Heart left ventricle (tissue), 16 donors: ENCODE results near the gene TACC2. TPM values are rescaled to one million over a fixed set of nuclear protein-coding genes. Genes with fewer than 3 reads are reported as not detected.
A peak's percentile ranks its signal among the peaks of the same experiment; 100 is the strongest.

ENCODE experiments used
- ATAC-seq, 4 donors: fragments of 200-7000 bp; cut with Tn5 transposase; one replicate each; pipeline ENCODE4 v1.9.1; 2020 to 2022; ENCODE audit warnings: moderate library complexity in 4 of 4, mild to moderate bottlenecking in 3 of 4, moderate number of reproducible peaks in 1 of 4
- DNase-seq, 5 donors: peaks; one replicate each; pipeline ENCODE4 v3.0.0-alpha.2; 2020
- H3K27ac ChIP-seq, 12 donors: fragments of 200-600 bp; sonication (generic) in 4 of 12; one replicate each; pipeline versions ENCODE4 v1.5.0 to v1.8.0; 2016 to 2022; ENCODE audit warnings: mild to moderate bottlenecking in 2 of 12
- H3K27me3 ChIP-seq, 9 donors: fragments of 200-600 bp; sonication (generic) in 2 of 9; one replicate each; pipeline versions ENCODE4 v1.5.1 to v1.8.0; 2016 to 2022; ENCODE audit warnings: mild to moderate bottlenecking in 3 of 9
- H3K36me3 ChIP-seq, 9 donors: fragments of 200-600 bp; sonication (generic) in 2 of 9; one replicate each; pipeline versions ENCODE4 v1.5.0 to v1.8.0; 2018 to 2022; ENCODE audit warnings: mild to moderate bottlenecking in 2 of 9
- H3K4me1 ChIP-seq, 12 donors: fragments of 200-600 bp; sonication (generic) in 4 of 12; one replicate each; pipeline versions ENCODE4 v1.5.0 to v1.8.0; 2016 to 2022; ENCODE audit warnings: mild to moderate bottlenecking in 3 of 12
- H3K4me3 ChIP-seq, 12 donors: fragments of 200-600 bp; sonication (generic) in 4 of 12; one replicate each; pipeline versions ENCODE4 v1.5.0 to v1.8.0; 2017 to 2022; ENCODE audit warnings: mild to moderate bottlenecking in 9 of 12, moderate library complexity in 4 of 12
- H3K9me3 ChIP-seq, 12 donors: fragments of 200-600 bp; sonication (generic) in 4 of 12; one replicate each; pipeline versions ENCODE4 v1.5.0 to v1.8.0; 2016 to 2022; ENCODE audit warnings: mild to moderate bottlenecking in 1 of 12
- CTCF ChIP-seq, 12 donors: fragments of 200-600 bp; sonication (generic) in 4 of 12; IDR thresholded peaks; one replicate each; pipeline versions ENCODE4 v1.5.0 to v1.8.0; 2018 to 2022; ENCODE audit warnings: antibody characterized with exemption in 12 of 12, mild to moderate bottlenecking in 5 of 12
- POLR2A ChIP-seq, 2 donors: fragments of 450-650 bp; IDR thresholded peaks; one replicate each; pipeline ENCODE4 v1.6.1; 2017; ENCODE audit warnings: antibody characterized with exemption in 2 of 2, mild to moderate bottlenecking in 2 of 2, moderate library complexity in 2 of 2
- WGBS, 4 donors: extraction: QIAGEN DNeasy Blood & Tissue Kit in 2 of 4; methylation state at CpG; one replicate each; pipeline versions ENCODE4 v1.1.5 to v1.1.7; 2013 to 2018; 5-methylcytosine and 5-hydroxymethylcytosine counted together
- intact Hi-C, 10 donors: fragments of 100-400 bp; cut with DNase I; formaldehyde crosslinking; loops; one replicate each; pipeline versions ENCODE4 v1.11.1 to v1.14.2; 2022
- polyA plus RNA-seq, 2 donors: library from polyadenylated mRNA; stranded (reverse); fragments of 200-250 nt; gene quantifications; one replicate each; pipeline ENCODE4 v1.2.3, GENCODE V29; 2013
- total RNA-seq, 9 donors: library from RNA; depleted of rRNA in 2 of 9; stranded (reverse); fragments of >200 nt in 2 of 9; fragmentation: NEBNext Ultra II Directional in 3 of 9; extraction: Animal tissue kit (Norgen Biotek cat#: 25700) in 3 of 9; gene quantifications; one replicate each; pipeline versions ENCODE4 v1.1.0 to v1.2.4, GENCODE V29; 2016 to 2023
- donor health status: ischemic (EF 13 %, LVEDD 7.1; RV severe dilation, severe dysfunction).
- donor health status: healthy with polysubstance abuse.
- donor health status: DM: no; HTN: yes; CAD: no.
- donor health status: DM: no; HTN: no; CAD: no.
- donor health status: ischemic (EF 25% LVEDD 6.9; RV normal size, moderate dysfunction).
- donor health status: ischemic (EF 25% LVEDD 5.7; RV mildly dilated, moderate dysfunction).
- donor health status: healthy.
- donor health status: DM: yes; HTN: yes; CAD: no.
- donor health status: ischemic (EF 35%, LVEDD 5.7; RV mildly dilated, moderate dysfunction).
- donor health status: nonischemic (EF 11% LVEDD 7.7; RV severe dilation, severe dysfunction).
- donor health status: DM: yes; HTN: yes; CAD: no.
- donor health status: PGD.
- donor health status: ischemic (EF 29% LVEDD 5.4; RV normal size, mild dysfunction).
- donor health status: nonischemic (EF 23%, LVEDD 6.1; RV moderate dilation, normal function).

The TACC2 gene
- total and polyA plus RNA-seq, 11 donors = 96.7 to 456 (median 294) TPM

DNA sequence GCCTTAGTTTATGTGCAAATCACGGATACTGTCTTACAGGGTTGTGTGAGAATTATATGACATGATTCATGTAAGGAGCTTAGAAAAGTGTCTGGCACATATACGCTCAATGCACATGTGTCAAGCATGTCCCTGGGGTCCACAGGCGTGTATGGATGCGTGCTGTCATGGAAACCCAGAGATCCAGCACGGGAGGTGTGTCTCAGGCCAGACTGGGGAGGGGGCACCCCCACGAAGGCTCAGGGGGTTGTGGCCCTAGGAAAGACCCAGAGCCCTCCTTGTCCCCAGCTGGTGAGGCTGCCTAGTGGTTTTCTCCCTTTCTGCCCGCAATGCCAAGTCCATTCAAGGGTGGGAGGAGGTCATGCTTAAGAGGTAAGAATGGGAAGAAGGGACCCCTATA is 291.2 kb downstream of the TACC2 start:
- H3K36me3 ChIP-seq = peaks cover 0 to 4% (median 0%) of the 10 kb centered on the region in 9 donors

DNA sequence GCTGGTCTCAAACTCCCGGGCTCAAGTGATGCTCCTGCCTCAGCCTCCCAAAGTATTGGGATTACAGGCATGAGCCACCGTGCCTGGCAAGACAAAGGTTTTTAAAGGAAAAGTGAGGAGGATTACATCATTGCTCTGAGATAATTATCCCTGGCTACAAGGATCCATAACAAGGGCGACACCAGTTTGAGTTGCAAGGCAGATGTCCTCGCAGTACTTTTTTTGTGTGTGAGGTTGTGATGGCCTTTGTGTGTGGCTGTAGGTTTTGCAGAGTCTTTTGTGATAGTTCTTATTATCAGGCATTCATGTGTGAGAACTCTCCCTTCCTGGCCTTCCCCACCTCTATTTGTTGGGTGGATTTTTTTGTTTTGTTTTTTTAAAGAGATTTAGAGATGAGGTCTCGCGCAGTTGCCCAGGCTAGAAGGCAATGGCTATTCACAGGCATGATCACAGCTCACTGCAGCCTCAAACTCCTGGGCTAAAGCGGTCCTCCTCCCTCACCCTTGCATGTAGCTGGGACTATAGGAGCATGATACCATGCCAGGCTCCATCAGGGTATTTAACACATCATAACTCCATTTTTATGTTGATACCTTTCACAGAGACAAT is 292.2 kb downstream of the TACC2 start:
- no peaks in the 10 kb centered on the region for H3K9me3 ChIP-seq
- no peak overlapping the region for H3K4me3 ChIP-seq
- no peak overlapping the region for H3K27ac ChIP-seq
- intact Hi-C loops = loop anchor here in 2 of 10 donors (10.0 kb wide), 3 partner anchors 414 to 1274 kb away; partner anchors contain the start of gene C10orf120 (in 1 of the 2)
- peaks cover 0 to 2% (median 0%) of the 10 kb centered on the region in 9 donors for H3K27me3 ChIP-seq
- TF ChIP-seq POLR2A (IDR thresholded peaks at IDR 0.05) (no peak), CTCF (IDR thresholded peaks at IDR 0.05) (no peak)
- H3K36me3 ChIP-seq = no peaks in the 10 kb centered on the region
- ATAC-seq (no peak), DNase-seq (no peak)
- 85 to 93% (median 92%) methylated on average over 7 of the region's 7 CpGs for WGBS, 4 donors
- H3K4me1 ChIP-seq = peaks cover 0 to 14% (median 0%) of the 10 kb centered on the region in 12 donors

More for the DNA sequence above, 291.2 kb downstream of the TACC2 start:
- Histone ChIP-seq H3K4me3 (no peak overlapping the region), H3K4me1 (peaks cover 0 to 13% (median 0%) of the 10 kb centered on the region in 12 donors), H3K9me3 (no peaks in the 10 kb centered on the region), H3K27ac (no peak overlapping the region), H3K27me3 (peaks cover 0 to 2% (median 0%) of the 10 kb centered on the region in 9 donors)
- intact Hi-C loops = loop anchor here in 2 of 10 donors (10.0 kb wide), 3 partner anchors 415 to 1275 kb away; partner anchors contain the start of gene C10orf120 (in 1 of the 2)
- TF ChIP-seq CTCF (IDR thresholded peaks at IDR 0.05) = no peak
- TF ChIP-seq POLR2A (IDR thresholded peaks at IDR 0.05) = no peak
- 74 to 81% (median 78%) methylated on average over 7 of the region's 7 CpGs for WGBS, 4 donors
- no peak for DNase-seq
- no peak for ATAC-seq

GRCh38 chr10:122281751-122282150 is 292.8 kb downstream of the TACC2 start:
- ATAC-seq (no peak), DNase-seq (no peak)
- TF ChIP-seq POLR2A (IDR thresholded peaks at IDR 0.05) (no peak), CTCF (IDR thresholded peaks at IDR 0.05) (no peak)
- WGBS, 4 donors = 74 to 83% (median 76%) methylated on average over 8 of the region's 8 CpGs
- Histone ChIP-seq H3K27ac (no peak overlapping the region), H3K36me3 (no peaks in the 10 kb centered on the region), H3K27me3 (peaks cover 0 to 2% (median 0%) of the 10 kb centered on the region in 9 donors), H3K4me1 (peaks cover 0 to 20% (median 2%) of the 10 kb centered on the region in 12 donors), H3K9me3 (no peaks in the 10 kb centered on the region), H3K4me3 (no peak overlapping the region)
- intact Hi-C loops = loop anchor here in 2 of 10 donors (10.0 kb wide), 3 partner anchors 413 to 1273 kb away; partner anchors contain the start of gene C10orf120 (in 1 of the 2)

DNA sequence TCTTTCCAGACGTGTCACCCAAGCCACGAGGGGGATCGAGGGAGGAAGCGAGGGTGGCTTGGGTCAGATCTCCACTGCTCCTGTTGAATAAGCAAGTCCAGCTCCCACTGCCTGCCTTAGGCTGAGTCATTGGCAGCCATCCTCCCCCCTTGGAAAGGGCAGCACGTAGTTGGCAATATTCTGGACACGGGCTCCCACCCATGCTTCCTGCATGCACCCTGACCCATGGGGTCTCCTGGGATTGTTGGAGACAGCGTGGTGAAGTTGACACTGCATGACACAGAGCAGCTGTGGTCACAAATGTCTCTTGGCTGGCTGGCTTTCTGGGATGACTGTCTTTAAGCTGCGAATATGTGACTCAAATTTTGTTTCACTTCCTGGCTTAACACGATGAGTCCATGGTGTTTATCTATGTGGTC is 293.3 kb downstream of the TACC2 start:
- H3K27me3 ChIP-seq = peaks cover 0 to 2% (median 0%) of the 10 kb centered on the region in 9 donors
- no peak overlapping the region for H3K4me3 ChIP-seq
- H3K27ac ChIP-seq = peak overlapping the region in 1 of 12 donors; percentile 9
- no peaks in the 10 kb centered on the region for H3K9me3 ChIP-seq
- ATAC-seq (peak in 2 of 4 donors; percentile 6 to 18), DNase-seq (peak in 3 of 5 donors; percentile 36 to 62 (median 60))
- TF ChIP-seq POLR2A (IDR thresholded peaks at IDR 0.05) (no peak), CTCF (IDR thresholded peaks at IDR 0.05) (no peak)
- intact Hi-C loops = loop anchor here in 2 of 10 donors (10.0 kb wide), 3 partner anchors 413 to 1273 kb away; partner anchors contain the start of gene C10orf120 (in 1 of the 2)
- H3K36me3 ChIP-seq = no peaks in the 10 kb centered on the region
- H3K4me1 ChIP-seq = peaks cover 0 to 25% (median 6%) of the 10 kb centered on the region in 12 donors
- WGBS, 4 donors = 61 to 70% (median 66%) methylated on average over 9 of the region's 9 CpGs
